Measurements from ENCODE around the gene FGD3. TPM values are rescaled to one million over a fixed set of nuclear protein-coding genes. Genes with fewer than 3 reads are reported as not detected.
A peak's percentile ranks its signal among the peaks of the same experiment; 100 is the strongest.

Gene FGD3
- polyA plus RNA-seq, 5 donors = 7.1 to 10.3 (median 7.9) TPM

GRCh38 chr9:93050231-93050630 lies 102.9 kb downstream of the FGD3 start:
- no peak for DNase-seq

DNA sequence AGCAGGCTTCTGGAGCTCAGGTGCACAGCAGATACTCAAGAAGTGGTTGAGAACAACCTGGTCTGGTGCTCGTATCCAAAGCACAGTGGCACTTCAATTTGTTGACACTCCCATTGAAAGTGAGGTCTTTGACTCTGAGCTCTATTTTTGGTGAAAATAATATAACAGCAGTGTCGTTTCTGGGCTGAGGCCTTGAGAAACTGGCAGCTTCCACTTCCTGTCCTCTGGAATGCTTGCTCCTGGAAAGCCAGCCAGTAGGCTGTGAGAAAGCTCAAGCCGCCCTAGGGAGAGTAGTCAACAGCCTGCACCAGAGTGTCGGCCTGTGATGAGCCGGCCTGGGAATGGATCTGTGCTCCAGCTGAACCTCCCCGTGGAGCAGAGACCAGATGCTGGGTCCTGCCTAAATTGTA lies 104.4 kb downstream of the FGD3 start:
- peak; percentile 61 to 62 for DNase-seq

- DNase-seq = peak; percentile 44 to 49
Measured at GRCh38 chr9:93052791-93053540, 105.6 kb downstream of the FGD3 start.

- no peak for DNase-seq
Measured at GRCh38 chr9:93053781-93054331, 106.5 kb downstream of the FGD3 start.

DNA sequence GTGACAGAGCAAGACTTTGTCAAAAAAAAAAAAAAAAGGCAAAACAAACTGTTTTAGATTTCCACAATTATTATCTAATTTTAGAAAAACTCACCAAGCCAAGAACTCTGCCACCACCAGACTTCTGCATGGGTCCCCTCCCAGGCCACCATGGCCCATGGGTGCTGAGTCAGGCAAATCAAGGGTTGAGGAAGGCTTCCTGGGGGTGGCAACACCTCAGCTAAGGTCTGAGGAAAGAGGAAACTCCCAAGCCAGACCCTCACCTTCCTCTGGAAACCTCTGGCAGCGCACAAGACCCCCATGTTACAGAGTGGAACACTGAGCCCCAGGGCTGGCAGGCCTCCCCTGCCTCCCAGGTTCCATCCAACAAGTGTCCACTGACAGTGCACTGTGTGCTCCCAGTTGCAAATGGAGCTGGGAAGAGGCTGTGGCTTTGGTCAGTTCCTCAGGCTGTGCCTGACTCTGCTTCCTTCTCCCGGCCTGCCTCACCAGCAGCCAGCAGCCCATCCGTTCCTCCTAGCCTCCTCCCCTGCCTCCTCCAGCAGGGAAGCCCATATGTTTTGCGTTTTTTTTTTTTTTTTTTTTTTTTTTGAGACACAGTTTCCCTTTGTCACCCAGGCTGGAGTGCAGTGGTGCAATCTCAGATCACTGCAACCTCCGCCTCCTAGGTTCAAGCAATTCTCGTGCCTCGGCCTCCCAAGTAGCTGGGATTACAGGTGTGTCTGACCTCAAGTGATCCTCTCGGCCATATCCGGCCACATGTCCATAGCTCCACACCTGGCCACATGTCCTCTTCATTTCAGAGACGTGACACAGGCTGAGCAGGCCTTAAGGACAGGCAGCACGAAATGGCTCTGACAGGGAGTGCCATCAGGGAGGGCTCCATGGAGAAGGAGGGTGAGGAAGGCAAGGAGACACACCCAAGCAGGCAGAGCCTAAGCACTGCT lies 107.7 kb downstream of the FGD3 start:
- no peak for DNase-seq

GRCh38 chr9:93057042-93057702 lies 109.8 kb downstream of the FGD3 start:
- DNase-seq = no peak

DNA sequence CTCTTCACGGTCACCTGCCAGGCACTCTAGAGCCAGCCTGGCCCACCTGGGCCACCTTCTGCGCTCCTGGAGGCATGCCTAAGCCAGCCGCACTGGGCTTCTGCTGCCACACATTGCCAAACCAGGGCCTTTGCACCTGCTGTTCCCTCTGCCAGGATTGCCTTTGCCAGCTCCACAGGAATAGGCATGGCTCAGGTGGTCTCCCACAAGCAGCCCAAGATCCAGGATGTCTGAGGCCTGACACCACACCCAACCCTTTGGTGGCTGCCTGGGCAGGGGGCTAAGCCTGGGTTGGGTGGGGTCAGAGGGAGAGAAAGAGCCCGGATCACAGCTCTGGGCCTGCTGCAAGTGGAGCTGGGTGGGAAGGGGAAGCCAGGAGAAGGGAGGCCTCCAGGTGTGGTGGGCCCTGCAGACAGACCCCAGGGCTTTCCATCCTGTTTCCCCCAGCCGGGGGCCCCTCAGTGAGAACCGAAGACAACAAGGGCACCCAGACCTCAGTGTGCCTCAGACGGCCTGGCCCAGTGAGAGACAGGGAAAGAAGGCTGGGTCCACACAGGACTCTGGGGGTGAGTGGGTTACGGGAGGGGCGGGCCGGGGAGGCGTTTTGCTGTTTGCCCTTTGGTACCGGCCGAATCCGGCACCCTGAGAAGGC lies 110.5 kb downstream of the FGD3 start:
- no peak for DNase-seq

GRCh38 chr9:93058355-93059010 lies 111.2 kb downstream of the FGD3 start, which contains the start of gene SUSD3:
SUSD3 (plus strand) TSS chr9:93058701; CDS start chr9:93058743, 42 bp downstream.
- peak; percentile 60 to 74 for DNase-seq

- no peak for DNase-seq
Measured at GRCh38 chr9:93059011-93059714, 111.8 kb downstream of the FGD3 start.

DNA sequence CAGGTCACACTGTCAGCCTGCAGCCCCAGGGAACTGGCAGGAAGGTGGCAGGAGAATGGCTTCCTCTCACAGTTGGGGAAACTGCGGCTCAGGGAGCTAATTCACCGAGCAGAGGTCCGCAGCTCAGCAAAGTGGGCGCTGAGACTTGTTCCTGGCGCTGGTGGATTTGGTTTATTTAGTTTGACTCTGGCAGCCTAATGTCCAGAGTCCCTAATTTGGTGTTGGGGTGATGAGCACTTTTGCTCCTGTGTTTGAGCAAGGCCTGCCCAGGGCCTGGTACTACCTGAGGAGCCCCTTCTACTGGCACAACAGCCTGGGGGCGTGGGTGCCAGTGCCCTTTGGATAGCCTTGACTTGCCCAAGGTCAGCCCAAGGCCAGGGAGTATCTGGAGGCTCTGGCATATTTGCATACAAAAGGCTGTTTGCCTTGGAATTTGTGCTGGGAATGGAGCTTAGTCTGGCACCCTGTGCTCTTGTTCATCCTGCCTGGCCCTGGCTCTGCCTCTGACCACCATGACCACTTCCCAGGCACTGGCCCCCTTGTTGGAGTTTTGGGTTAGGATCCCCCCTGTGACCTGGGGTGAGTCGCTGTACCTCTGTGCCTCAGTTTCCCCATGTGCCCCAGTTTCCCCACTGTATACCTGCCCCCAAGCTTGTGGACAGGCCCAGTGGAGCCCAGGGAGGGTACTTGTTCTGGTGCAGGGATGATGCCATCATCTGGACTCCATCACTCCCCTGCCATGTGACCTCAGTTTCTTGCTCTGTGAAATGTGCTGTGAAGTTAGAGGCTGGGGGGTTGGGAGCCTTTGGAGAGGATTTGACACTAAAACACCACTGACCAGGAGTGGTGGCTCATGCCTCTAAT lies 112.6 kb downstream of the FGD3 start:
- DNase-seq = no peak

DNA sequence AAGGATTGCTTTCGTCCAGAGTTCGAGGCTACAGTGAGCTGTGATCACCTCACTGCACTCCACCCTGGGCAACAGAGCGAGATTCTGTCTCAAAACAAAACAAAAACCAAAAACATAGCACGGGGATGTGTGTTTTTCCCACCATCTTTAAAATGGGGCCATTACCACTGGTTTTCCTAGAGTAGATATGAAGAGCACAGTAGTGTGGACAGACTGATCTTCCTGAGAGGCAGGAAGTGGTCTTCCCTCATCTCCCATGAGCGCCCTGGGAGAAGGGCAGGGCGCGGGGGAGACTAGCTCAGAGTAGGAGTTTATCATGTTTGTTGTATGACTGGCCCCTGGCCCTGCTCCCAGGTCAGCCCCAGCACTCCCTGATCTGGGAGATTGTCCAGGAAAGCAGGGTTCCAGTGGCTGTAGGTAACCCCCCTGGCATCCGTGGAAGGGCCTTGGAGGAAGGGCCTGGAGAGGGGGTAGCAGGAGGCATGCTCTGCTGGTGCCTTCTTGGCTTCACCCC lies 113.5 kb downstream of the FGD3 start:
- no peak for DNase-seq

GRCh38 chr9:93061260-93061751 lies 114.0 kb downstream of the FGD3 start:
- no peak for DNase-seq

GRCh38 chr9:93061791-93062763 lies 114.8 kb downstream of the FGD3 start:
- no peak for DNase-seq

GRCh38 chr9:93064392-93065134 lies 117.2 kb downstream of the FGD3 start:
- no peak for DNase-seq

DNA sequence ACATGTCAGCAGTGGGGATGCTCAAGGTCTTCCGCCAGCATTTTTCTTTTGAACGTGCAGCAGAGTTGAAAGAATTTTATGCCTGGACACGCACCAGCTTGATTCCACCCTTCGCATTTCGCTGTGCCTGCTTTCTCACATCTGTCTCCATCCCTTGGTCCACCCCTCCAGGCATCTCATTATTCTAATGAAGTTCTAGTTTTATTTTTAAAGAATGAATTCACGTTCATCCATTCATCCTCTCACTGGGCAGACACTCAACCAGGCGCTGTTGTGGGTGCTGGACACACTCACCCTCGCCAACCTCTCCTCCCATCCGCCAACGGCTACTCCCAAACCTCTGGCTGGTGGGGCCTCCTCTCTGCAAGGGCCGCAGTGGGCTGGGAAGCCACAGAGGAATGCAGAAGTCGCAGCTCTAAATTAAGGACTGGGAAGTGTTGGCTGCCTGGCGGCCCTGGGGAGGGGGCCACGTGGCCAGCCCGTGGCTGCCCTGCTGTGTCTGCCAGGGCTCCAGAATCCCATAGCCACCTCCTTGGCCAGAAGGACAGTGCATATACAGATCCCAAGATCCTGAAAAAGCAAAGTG lies 117.9 kb downstream of the FGD3 start:
- no peak for DNase-seq

DNA sequence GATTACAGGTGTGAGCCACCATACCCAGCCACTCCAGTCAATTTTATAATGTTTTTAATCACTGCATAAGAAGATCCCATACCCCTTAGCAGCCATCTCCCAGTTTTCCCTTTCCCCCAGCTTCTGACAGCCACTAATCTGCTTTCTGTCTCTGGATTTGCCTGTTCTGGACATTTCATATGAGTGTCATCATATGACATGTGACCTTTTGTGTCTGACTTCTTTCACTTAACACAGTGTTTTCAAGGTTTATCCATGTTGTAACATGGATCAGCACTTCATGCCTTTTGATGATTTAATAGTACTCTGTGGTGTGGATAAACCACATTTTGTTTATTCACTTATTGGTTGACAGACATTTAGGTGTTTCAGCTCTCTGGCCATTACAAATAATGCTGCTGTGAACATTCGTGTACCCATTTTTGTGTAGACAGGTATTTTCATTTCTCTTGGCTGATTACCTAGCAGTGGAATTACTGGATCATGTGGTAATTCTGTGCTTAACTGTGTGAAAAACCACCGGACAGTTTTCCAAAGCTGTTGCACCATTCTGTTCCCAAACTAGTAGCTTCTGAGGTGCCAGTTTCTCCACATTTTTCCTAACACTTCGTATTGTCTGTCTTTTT lies 119.8 kb downstream of the FGD3 start:
- DNase-seq = no peak

All from right lung (tissue), 5 donors.